K562 (cell line): Measurements from ENCODE around the gene SH3BP2.

ENCODE experiments used
- ERF ChIP-seq: fragments of 450-650 bp; formaldehyde crosslinking; IDR thresholded peaks from 2 replicates; pipeline ENCODE4 v1.4.0; 2020; ENCODE audit warnings: mild to moderate bottlenecking, mixed read lengths
- TF ChIP-seq, protein P1 (sequence below): conservative IDR thresholded peaks from 2 replicates; pipeline ENCODE4 v1.6.1; 2011; ENCODE audit warnings: low read depth, mild to moderate bottlenecking, low read length; ENCODE audit not compliant: control insufficient read depth

DNA sequence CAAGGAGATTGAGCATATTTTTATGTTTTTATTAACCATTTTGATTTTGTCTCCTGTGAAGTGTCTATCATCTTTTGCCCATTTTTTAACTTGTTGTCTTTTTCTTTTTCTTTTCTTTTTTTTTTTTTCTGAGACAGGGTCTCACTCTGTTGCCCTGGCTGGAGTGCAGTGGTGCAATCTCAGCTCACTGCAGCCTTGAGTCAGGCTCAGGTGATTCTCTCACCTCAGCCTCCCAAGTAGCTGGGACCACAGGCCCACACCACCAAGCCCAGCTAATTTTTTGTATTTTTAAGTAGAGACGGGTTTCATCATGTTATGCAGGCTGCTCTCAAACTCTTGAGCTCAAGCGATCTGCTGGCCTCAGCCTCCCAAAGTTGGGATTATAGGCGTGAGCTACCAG, 46.2 kb downstream of the SH3BP2 start:
- TF ChIP-seq, protein P1, sequence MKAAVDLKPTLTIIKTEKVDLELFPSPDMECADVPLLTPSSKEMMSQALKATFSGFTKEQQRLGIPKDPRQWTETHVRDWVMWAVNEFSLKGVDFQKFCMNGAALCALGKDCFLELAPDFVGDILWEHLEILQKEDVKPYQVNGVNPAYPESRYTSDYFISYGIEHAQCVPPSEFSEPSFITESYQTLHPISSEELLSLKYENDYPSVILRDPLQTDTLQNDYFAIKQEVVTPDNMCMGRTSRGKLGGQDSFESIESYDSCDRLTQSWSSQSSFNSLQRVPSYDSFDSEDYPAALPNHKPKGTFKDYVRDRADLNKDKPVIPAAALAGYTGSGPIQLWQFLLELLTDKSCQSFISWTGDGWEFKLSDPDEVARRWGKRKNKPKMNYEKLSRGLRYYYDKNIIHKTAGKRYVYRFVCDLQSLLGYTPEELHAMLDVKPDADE: no peak
- TF ChIP-seq ERF (CRISPR knock-in tag): no peak
